Measurements from ENCODE around the gene CLPTM1.
"Not testable (repeated sequence)": the region's sequence is repeated elsewhere in the genome, so short reads cannot be mapped to it uniquely, and the experiment has no call there.

The CLPTM1 gene

GRCh38 chr19:44975444-44975843 lies 20.3 kb downstream of the CLPTM1 start:
- no peak for DNase-seq

DNA sequence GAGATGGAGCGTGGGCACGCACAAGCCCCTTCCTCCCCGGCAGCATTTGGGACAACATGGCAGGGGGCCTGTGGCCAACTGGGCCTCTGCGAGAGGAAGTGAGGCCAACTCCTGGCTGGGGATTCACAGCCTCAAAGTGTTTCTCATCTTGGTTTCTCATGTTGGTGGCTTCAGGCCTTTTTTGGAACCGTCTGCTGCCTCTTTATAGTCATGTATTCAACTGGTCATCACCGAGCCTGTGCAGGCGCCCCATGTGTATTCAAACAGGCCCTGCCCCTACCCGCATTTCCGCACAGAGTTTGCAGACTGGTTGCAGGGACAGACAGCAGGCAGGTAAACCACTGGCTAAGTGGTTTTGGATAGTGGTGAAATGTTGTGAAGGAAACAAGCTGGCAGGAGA lies 28.8 kb downstream of the CLPTM1 start:
- DNase-seq, result no peak

- DNase-seq, result no peak
These were observed 30.3 kb downstream of the CLPTM1 start for GRCh38 chr19:44985445-44985844.

GRCh38 chr19:44986389-44986788 lies 31.2 kb downstream of the CLPTM1 start:
- DNase-seq, result no peak

- no peak for DNase-seq
These were observed 32.0 kb downstream of the CLPTM1 start for GRCh38 chr19:44987148-44987675.

DNA sequence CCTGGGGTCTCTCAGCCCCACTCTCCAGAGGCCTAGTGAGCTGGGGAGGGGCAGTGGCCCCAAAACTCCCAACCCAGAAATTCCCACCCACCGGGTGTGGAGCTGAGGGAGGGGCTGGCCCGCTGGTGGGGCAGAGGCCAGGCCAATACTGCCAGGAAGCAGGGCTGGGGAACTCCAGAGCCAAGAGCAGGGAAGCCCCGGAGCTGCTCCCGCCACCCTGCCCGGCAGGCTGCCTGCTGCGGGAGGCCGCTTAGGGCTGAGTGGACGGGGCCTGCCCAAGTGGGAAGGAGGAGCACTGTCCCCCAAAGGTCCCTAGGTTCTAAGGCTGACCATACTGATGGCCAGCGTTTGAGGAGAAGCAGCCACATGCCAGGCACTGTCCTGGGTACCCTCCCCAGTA lies 33.1 kb downstream of the CLPTM1 start:
- DNase-seq, result no peak

- peak; percentile 55 to 61 for DNase-seq
These were observed 33.8 kb downstream of the CLPTM1 start for GRCh38 chr19:44988896-44989556.

GRCh38 chr19:44990459-44990858 lies 35.3 kb downstream of the CLPTM1 start:
- no peak for DNase-seq

DNA sequence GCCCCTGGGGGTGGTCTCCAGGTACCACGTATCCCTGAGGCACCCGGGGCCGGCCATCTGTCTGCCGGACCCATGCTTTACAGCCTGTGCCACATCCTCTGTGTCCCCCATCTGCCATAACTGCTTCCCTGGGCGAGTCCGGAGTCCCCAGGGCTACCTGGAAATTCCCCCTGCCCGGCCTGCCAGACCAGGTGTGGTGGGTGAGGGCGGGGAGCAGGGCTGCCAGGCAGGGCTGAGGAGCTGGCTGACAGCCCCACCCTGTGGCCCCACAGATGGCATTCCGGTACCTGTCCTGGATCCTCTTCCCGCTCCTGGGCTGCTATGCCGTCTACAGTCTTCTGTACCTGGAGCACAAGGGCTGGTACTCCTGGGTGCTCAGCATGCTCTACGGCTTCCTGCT lies 35.8 kb downstream of the CLPTM1 start:
- DNase-seq, result no peak

DNA sequence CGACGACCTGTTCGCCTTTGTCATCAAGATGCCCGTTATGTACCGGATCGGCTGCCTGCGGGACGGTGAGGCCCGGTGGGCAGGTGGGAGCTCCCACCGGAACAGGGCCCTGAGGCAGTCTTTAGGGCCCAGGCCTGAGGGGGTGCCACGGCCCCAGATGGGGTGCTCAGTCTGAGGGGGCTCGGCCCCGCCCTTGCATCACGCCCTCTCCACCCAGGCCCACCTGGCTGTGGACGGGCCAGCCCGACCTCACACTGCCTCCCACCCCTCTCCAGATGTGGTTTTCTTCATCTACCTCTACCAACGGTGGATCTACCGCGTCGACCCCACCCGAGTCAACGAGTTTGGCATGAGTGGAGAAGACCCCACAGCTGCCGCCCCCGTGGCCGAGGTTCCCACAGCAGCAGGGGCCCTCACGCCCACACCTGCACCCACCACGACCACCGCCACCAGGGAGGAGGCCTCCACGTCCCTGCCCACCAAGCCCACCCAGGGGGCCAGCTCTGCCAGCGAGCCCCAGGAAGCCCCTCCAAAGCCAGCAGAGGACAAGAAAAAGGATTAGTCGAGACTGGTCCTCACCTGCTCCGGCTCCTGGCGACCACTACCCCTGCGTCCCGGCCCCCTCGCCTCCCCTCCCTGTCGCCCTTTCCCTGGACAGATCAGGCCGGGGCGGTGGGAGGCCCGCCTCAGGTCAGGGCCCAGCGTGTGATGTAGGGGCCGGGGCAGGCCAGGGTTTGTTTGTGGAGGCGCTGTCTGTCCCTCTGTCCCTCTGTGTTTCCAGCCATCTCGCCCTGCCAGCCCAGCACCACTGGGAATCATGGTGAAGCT lies 37.4 kb downstream of the CLPTM1 start:
- no peak for DNase-seq

GRCh38 chr19:44993526-44993925 lies 38.3 kb downstream of the CLPTM1 start:
- DNase-seq, result no peak

DNA sequence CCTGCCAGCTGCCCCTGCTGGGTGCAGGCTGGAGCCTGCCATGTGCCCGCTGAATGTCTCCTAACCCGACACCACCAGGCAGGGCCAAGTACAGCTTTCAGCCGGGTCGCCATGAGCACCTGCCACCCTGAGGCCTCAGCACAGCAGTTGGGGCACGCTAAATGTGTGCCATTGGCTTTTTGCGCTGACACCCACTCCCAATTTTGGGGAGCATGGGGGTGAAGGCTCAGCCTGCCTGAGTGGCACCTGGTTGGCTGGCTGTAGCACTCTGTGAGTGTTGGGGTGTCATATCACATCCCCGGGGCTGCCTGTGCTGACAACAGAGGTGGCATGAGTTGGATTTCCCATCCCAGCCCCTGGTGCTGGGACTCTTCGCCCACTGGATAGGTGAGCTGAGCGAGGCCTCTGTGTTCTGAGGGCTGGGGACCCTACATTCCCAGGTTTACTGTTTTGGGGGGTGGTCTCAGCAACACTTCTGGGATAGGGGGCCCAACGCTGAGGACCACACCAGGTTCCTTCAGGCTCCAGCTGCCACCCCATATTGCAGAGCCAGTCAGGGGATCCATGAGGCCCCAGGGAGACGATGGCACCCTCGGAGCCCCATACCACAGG lies 38.9 kb downstream of the CLPTM1 start:
- no peak for DNase-seq

GRCh38 chr19:44998025-44998424 lies 42.8 kb downstream of the CLPTM1 start:
- DNase-seq, result no peak

DNA sequence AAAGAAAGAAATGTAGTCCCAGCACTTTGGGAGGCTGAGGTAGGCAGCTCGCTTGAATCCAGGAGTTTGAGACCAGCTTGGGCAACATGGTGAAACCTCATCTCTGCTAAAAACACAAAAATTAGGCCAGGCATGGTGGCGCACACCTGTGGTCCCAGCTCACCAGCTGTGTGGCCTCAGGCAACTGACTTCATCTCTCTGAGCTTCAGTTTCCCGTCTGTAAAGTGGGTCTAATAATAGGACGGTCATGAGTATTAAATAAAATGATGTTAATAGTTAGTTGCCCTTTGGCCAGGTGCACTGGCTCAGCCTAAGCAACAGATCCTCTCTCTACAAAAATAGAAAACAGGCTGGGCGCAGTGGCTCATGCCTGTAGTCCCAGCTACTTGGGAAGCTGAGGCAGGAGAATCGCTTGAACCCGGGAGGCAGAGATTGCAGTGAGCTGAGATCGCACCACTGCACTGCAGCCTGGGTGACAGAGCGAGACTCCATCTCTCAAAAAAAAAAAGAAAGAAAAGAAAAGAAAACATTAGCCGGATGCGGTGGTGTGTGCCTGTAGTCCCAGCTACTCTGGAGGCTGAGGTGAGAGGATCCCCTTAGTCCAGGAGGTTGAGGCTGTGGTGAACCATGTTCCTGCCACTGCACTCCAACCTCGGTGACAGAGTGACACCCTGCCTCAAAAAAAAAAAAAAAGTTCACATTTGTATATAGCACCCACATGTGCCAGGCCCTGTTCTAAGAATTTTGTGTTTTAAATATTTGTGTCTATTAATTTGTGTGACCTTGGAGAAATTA lies 44.1 kb downstream of the CLPTM1 start:
- not testable (repeated sequence) for DNase-seq

DNA sequence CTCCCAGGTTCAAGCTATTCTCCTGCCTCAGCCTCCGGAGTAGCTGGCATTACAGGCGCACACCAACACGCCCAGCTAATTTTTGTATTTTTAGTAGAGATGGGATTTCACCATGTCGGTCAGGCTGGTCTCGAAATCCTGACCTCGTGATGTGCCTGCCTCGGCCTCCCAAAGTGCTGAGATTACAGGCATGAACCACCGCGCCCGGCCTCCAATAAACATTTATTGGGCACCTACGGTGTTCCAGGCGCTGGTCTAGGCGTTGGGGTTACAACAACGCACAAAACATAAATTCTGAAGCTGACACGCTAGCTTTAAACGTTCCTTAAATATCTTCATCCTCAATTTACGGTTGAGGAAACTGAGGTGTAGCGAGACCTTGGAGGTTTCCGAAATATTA lies 45.5 kb downstream of the CLPTM1 start:
- not testable (repeated sequence) for DNase-seq

GRCh38 chr19:45001087-45001739 lies 46.0 kb downstream of the CLPTM1 start, which contains the start of gene RELB:
Gene RELB, plus strand, starts transcription at chr19:45001464. Its CDS starts 116 bp downstream, at chr19:45001580.
- peak; percentile 94 to 99 for DNase-seq

GRCh38 chr19:45003485-45003884 lies 48.3 kb downstream of the CLPTM1 start:
- DNase-seq, result no peak

GRCh38 chr19:45005787-45006186 lies 50.6 kb downstream of the CLPTM1 start:
- DNase-seq, result no peak

- DNase-seq, result no peak
These were observed 53.4 kb downstream of the CLPTM1 start for GRCh38 chr19:45008552-45008951.

- no peak for DNase-seq
These were observed 54.6 kb downstream of the CLPTM1 start for GRCh38 chr19:45009625-45010255.

GRCh38 chr19:45010306-45010705 lies 55.1 kb downstream of the CLPTM1 start:
- no peak for DNase-seq

GRCh38 chr19:45011959-45012358 lies 56.8 kb downstream of the CLPTM1 start:
- no peak for DNase-seq
